ENCODE data around the gene RPS6KA2.

Gene RPS6KA2

DNA sequence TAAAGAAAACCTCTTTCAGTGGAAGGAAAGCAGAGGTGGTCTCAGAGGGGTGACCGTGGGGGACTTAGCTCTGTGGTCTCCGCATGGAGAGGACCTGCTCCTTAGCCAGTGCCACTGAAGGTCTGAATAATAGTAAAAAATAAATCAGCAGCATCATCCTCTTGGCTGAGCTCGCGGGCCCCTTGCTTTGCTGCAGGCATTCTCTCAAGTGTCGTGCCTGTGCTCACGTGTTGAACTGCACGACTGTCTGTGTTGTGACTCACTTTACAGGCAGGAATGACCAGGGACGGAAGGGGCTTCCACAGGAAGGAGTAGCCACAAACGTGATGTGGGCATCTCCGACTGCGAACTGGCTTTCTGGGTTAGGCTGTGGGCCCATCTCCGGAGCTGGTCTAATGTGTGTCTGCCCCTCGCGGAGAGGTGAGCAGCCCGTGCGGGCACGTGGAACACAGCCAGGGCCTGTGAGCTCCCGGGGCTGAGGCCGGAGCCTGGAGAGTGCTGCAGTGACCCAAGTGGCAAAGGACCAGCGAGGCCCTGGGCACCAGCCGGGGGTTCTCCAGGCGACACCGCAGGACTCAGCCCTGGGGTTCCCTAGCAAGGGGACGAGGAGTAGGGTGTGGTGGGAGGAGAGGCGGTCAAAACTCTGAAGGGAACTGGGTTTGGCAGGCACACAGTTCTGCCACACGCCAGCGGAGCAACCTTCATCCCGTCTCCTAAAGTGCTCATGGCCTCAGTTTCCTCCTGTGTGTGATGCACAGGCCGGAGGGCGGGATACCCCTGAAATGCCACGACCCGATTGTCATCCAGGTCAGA is 129.8 kb downstream of the RPS6KA2 start:
- no peak for DNase-seq

DNA sequence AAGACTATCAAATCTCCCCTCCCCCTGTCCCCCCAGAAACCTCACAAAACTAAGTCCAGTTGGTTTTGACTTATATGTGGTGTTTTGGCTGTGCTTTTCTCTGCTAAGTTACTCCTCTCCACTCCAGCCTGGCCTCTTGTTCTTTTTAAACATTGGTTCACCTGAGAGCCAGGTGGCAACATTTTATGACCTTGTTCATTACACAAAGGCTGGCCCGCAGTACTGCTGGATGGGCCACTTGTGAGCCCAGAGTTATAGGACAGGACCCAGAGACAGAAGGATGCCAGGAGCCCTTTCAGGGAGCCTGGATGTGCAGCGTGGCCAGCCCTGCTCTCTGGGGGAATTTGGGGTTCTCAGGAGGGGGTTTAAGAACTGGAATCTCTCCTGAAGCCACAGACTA is 130.6 kb downstream of the RPS6KA2 start:
- DNase-seq, result no peak

DNA sequence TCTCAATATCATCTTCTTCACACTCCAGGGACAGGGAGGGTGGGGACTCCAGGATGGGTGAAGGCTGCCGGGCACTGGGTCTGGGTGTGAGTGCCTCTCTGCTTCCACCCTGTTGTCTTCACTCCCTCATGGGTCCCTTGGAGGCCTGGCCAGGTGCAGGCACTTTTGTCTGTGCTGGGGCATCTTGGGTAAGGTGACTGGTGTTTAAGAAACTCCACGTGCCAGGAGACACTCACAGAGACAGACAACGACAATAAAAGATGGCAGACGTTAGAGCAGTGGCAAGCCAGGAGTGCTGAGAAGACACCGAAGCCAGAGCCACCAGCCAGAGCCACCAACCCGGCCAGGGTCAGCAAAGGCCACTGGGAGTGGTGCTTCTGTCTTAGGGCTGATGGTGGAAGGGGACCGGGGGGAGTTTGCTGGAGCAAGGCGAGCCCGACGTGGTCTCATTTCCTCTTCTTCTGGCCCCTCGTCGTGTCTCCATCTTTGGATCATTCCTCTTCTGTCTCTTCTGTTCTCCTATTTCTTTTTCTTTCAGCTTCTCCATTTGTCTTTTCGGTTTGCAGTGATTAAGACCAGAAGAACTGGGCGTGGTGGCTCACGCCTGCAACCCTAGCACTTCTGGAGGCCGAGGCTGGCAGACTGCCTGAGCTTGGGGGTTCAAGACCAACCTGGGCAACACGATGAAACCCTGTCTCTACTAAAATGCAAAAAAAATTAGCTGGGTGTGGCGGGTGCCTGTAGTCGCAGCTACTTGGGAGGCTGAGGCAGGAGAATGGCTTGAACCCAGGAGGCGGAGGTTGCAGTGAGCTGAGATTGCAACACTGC is 131.3 kb downstream of the RPS6KA2 start:
- DNase-seq, result no peak

DNA sequence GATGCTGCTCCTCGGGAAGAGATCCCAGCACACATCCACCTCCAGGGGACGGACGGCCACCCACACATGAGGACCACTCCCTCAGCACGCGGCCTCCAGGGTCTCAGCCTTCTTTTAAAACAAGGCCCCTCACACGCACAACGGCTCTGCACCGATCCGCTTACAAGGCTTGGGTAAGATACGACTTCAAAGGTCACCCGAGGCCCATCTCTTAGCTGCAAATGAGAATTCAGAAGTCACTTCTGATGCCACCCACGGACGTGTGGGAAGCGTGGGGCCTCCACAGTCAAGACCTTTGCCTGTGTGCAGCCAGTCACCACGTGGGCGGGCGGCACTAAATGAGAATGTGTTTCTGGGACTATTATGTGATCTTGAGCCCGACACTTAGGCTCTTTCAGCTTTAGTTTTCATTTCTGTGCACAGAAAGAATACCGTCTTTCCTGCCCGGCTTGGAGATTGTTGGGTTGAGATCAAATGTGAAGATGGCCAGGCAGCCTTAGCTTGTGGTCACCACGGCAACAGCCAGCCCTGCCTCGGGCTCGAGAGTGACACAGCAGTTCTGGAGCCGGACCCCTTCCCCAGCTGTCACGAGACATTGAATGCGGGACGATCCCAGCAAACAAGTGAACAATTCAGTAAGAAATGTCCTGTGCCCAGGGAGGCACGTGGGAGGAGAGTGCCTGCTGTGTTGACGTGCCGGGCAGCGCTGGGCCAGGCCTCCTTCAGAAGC is 132.1 kb downstream of the RPS6KA2 start:
- DNase-seq, result no peak

DNA sequence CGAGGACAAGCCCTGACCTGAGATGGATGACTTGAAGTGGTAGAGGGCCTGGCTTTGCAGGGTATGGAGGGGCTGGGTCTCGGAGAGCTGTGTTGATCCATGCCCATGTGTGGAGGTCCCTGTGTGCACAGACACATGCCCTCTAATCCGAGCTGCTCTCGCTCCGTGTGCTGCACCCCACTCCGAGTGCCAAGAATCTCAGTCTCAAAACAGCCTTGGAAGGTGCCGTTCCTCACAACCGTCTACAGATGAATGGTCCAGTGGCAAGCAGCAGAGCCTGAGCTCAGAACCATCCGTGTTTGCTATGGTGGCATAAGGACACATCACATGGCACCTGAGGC is 133.0 kb downstream of the RPS6KA2 start:
- DNase-seq, result no peak

DNA sequence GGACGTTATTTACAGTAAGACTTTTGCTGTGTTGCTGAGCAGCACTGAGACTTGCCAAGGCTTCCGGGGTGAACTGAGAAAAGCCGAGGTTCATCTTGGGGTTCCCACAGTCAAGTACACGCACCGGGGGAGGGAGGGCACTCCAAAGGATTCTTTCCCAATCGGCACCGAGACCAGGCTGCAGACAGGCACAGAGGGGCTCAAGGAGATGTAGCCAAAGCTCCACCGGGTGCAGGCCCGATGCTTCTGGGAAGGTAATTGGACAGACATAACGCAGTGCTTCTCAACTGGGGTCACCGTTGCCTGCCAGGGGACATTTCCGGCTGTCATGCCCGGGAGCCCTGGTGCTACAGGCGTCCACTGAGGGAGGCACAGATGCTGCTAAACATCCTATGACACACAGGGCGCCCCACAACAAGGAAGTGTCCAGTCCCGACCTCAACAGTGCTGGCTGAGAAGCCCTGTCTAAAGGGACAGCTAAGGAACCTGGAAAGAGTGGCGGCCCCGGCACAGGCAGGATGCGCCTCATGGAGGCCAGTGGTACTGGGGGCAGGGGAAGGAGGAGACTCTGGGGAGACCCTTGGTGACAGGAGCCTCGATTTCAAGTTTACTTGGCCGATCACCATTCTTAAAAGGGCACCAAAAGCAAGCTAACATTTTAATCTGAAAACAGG is 133.5 kb downstream of the RPS6KA2 start:
- DNase-seq, result no peak

DNA sequence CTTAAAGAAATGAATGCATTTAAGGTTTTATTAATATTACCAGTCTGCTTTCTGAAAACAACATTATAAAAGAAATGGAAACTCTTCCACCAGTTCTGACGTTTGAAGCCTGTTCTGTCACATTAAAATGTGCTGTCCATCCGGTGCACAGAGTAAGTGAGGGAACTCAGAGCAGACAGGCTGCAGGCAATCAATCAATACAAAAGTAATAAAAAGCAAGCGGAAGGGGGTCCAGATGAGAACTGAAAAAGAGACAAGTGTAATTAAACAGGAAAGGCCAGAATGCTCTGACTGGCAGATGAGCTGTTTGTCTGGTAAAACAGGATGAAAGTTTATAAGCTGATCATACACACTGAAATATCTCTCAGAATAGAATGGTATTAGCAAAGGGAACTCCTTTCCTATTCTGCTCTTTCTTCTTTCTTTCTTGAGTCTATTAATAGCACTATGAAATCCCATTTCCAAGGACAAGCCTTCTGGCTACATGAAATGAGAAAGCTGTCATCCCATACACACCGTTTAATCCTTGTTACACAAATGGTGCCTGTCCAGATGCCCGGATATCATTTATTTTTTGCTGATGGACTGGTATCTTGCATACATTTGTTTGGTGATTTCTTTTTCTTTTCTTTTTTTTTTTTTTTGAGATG is 134.8 kb downstream of the RPS6KA2 start:
- DNase-seq, result peak; percentile 33

DNA sequence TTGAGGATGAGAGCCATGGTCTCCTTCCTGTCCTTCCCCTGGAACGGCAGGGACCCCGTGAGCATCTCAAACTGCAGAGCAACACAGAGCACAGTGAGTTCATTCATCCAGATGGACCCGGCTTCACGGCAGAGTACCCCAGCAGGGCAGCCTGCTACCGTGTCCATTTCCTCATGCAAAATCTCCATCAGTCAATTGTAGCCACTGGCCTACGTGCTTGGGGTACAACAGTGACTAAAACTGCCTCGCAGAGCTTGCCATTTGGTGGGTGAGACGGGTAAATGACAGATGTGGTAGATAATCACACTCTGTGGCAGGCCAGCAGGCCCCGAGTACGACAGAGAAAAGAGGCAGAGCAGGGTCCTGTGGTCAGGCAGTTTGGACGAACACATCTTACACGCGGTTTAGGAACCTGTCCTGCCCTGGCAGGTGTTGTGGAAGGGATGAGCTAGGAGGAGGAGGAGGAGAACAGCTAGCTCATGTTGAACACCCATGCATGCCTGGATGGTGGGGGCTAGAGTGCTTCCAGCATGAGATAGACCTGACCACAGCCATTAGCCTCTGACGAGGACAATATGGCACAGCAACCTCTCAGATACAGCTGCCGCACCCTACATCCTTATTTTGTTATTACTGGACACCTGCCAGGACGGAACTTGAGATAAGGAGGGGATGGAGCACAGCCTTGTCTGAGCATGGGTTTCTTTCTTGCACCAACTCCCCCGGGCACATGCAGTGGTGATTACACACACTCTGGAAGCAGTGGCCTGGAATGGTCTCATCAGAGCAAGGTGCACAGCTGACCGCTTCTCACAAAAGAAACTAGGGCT is 136.2 kb downstream of the RPS6KA2 start:
- DNase-seq, result peak; percentile 94

DNA sequence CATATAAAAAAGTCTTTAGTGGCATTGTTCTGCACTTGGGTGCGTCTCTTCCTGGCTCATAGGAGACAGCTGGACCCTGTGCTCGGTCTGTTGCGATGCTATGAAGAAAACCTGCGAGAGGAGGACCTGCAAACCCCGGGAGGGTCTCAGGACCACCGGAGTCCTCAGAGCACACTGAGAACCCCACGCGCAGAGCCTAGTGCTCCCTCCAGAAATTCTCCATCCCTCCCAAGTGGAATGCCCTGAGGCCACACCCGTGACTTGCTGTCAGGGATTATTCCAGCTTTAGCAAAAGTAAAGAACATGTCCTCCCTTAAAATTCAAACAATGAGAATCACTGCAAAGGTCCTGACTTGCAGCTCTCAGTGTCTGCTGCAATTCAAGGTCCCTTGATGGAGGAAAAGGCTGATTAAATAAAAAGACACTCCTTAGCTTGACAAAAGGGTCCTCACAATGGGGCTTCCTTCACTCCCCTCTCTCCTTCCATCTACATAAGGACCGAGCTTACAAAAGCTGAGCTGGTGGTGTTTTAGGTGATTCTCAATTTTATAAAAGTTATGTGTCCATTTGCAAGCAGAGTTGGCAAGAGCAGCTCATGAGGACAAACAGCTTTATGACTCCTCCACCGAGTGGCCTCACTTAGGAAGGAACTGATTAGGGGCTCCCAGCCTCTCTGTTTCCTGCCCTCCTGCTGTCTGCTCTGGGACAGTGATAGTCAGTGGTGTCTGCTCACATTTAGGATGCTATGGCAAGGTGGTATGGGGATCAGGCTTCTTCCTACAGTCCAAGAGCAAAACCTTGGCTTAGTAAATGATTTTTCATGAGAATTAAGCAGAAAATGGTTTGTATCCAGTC is 137.5 kb downstream of the RPS6KA2 start:
- no peak for DNase-seq

DNA sequence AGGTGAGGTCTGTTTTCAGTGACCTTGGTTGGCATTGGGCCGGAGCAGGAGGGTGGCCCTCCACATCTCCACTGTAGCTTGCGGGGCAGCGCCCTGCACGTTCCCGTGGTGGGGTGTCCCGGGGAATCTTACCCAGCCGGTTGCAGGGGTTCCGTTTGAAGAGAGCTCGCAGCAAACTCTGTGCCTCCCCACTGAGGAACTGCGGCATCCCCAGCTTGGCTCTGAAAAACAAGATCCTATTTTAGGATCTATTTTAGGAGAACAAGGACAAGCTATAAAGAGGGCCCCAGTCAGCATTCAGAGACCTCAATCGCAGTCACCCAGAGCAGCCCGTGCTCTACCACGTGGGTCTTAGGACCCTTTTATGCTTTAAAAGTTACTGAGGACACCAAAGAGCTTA is 138.3 kb downstream of the RPS6KA2 start:
- no peak for DNase-seq

DNA sequence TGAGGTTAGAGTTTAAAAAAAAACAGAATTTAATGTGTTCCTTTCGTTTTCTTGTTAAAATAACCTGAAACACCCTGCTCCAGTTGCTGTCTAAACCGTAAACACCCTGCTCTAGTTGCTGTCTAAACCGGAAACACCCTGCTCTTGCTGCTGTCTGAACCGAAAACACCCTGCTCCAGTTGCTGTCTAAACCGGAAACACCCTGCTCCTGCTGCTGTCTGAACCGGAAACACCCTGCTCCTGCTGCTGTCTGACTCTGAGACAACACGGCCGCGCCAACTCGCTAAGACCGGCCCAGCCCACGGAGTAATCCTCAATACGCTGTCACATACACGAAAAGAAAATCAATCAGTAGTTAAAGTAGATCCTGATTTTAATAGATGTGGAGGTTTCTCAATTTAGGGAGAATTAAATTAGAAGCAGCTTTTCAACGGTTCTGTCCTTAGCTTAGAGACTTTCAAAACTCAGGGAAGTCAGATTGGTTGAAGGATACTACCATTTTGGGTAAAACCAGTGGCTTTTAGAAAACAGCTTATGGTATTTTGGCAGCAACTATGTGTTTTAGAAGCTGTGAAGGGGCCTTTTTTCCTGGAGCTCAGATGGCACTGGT is 138.9 kb downstream of the RPS6KA2 start:
- DNase-seq, result no peak

DNA sequence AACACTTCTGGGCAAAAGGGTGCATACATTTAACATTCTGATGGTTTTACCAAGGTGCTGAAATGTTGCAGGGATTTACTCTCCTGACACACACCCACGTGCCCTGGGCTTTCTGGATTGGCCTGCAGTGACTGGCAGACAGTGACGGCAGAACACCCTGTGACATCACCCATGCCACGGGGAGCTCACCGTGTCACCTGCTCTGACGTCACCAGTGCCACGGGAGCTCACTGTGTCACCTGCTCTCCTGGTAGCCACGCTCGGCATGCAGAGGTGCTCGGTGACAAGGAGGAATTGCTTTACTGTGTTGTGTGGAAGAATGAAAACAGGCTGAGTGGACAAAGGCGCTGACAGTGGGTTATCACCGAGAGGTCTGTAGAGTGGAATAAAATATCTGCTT is 139.9 kb downstream of the RPS6KA2 start:
- DNase-seq, result no peak

DNA sequence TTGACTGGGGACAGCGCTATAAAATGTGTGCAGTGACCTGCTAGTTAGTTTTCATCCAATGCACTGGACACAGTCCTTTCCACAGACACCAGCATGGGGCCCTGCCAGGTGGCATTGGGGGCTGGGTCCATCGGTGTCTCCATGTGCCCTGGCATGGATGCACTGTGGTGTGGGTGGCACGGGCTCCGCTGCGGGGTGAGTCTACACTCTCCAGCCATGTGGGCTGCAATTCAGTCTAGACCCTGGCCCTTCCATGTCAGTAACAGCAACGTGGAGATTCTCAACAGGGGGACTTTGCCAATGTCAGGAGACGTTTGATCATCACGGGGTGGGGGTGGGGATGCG is 140.5 kb downstream of the RPS6KA2 start:
- DNase-seq, result no peak

DNA sequence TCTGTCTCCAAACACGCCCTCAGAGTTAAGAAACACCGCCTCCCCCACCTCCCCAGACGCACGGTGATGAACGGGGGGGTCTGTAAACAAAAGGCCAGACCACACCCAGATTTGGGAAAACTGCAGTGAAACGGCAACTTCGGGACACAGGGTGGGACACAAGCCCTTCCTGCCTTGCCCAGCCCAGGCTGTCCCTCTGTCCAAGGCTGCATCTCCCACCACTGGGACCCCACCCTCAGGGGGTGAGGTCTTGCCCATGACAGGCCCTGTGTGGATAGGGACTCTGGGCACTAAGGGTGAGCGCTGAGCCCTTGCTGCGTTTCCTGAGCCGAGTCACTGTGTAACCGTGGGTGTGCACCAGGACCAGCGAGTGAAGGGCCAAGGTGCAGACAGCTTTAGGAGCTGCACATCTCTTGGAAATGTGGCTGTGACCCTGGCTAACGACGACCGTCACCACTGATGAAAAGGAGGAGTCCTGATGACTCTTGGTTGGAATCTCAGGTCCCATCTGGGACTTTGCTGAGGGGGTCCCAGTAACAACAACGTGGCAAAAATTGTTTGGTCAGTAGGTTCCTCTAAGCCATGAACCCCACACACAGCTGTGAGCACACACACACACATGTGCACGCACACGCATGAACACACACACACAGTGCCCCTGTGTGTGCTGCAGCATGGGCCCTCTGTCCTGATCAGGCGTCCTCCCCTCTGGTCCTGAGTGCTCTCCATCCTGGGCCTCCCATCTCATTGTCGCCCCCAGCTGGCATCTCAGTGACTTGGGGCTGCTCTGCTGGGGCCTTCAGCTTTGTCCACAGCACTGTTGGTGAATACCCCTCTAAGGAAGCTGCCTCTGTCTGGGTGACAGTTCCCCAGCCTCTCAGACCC is 141.2 kb downstream of the RPS6KA2 start:
- no peak for DNase-seq

DNA sequence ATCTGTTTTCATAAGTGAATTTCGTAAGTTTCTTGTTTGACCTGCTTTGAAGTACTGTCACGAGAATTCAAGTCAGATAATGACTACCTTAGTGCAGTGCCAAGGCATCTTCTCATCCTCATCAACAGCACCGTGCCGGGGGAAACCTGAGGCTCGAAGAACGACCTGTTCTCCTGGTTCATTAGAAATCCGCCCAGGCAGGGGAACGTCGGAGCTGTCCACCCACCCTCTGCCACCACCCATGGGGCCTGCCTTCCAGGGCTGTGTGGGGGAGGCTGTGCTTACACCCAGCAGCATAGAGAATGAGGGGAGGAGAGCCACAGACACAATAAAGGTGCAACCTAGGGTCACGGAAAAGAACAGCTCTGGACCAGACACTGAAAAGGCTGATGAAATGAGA is 142.2 kb downstream of the RPS6KA2 start:
- DNase-seq, result no peak

DNA sequence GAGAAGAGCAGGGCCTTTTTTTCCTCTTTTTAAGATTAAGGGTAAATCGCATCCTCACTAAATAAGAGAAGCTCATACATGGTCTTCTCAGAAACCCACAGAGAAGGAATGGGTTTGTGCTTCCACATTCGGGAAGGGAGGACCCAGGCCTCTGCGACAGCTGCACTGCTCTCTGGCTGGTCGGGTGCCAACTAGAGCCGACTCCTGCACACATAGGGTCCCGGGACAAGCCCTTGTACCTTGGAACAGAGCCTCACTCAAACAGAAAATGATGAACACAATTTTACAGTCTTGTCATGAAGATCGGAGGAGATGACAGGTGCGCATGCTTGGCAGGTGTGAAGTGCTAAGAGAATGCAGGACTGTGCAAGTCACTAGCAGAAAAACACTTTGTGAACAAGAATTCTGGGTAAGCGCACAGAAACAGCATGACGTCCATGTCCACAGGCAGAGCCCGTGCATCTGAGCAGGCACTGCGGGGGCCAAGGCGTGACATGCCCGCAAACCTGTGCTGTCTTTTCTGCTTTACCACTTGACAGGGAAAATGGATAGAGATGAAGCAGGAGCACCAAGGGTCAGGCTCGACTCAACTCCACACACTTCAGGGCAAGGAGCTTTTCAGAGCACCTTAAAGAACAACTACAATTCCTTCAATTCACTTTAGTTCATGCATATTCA is 143.3 kb downstream of the RPS6KA2 start:
- no peak for DNase-seq

DNA sequence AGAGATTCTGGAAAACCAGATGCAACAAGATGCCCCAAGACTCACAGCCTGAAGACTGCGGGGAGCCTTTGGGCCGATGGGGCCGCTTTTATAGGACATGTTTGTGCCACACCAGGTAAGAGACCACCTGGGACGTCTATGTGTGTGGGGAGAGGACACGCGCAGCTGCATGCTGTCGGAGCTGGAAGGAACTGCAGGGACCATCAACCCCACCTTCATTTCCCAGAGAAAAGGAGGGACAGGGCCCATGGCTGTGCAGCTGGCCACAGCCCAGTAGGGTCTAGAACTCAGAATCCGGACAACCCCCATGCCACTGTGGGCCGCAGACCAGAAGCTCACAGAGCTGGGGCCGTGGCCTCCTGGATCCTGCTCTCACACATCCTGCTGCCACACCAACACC is 144.0 kb downstream of the RPS6KA2 start:
- DNase-seq, result no peak

DNA sequence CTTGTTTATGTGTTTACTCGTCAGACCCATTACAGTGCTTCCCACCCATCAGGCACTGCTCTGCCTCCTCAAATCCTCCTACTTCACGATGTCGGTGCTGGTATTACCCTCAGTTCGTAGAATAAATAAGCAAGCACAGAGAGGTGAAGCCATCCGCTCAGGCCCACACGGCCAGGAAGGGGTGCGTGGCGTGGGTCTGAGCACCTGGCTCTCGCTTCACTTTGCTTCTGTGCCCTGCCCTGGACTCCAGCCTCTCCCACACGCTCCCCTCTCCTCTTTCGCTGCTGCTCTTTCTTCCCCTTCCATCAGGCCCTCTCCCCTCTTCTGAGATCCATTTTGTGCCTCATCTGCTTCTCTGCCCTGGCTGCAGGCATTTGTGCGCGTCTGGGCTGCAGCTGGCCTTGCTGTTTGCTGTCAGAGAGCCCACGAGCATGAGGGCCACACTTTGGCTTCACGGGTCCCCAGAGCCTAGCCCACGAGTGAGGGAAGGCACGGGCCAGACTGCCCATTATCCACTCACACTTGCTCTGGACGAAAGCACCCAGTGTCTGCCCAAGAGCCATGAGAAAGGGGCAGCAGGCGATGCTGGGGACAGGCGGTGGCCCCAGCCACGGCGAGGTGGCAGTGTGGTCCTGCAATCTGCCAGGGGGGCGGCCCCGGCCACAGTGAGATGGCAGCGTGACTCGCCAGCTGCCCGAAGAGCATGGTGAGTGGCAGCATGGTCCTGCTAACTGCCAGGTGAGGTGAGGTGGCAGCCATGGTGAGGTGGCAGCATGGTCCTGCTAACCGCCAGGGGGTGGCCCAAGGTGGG is 148.1 kb downstream of the RPS6KA2 start:
- no peak for DNase-seq
